D341Med (cell line): Measurements from ENCODE around the gene ANK3.
"Not testable (repeated sequence)": the region's sequence is repeated elsewhere in the genome, so short reads cannot be mapped to it uniquely, and the experiment has no call there.

ENCODE experiments used
- DNase-seq: peaks from one replicate; pipeline ENCODE4 v3.0.0; 2012; ENCODE audit warnings: low spot score

ANK3 gene

DNA sequence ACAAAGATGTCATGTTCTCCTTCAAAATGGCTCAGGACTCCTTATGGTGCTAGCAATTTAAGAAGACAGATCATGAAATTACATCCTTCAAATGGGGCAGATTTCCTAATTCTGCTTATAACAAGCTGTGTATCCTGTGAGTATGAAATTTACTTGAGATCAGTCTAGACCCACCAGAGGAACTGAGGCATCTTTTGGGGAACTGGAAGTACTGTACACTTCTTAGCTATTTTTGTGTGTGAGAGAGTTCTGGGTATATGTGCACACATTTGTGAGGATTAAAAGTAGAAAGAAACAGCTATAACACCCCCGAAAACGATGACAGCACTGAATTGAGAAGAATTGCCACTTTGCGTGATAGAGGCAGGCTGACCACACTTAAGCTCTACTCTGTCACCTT, 296.4 kb downstream of the ANK3 start:
- DNase-seq = no peak

DNA sequence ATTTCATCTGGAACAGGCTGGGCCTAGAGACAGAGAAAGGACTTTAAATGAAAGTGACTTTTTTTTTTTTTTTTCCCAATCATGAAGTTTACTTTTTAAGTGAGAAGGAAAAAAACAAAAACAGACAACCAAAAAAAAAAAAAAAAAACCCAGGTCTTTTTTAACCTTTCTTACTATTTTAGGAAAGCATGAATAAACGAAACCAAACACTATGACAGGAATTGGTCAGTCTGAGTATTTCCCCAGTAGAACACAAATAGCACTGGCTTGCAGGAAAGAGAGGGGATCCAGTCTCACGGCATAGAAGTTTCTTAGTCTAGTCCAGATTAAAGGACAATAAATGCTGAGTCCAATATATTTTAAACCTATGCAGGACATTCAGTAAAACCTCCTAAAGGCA, 302.8 kb downstream of the ANK3 start:
- DNase-seq = no peak

DNA sequence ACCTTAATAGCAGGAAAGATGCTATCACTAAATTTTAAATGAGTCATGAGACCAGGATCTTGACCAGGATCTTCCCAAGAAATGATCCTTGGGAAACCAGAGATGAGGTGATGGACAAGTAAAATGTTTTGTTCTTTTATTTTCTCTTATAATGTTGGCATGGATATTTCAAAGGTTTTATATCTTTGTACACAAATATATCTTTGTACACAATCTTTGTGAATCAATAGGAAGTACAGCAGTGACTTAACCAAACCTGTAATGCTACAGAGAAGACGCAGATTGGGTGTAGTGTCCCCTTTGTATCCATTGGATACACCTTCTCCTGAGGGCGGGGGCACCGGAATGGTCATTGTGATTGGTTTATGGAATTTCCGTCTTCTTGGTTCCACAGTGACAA, 303.3 kb downstream of the ANK3 start:
- DNase-seq = no peak

DNA sequence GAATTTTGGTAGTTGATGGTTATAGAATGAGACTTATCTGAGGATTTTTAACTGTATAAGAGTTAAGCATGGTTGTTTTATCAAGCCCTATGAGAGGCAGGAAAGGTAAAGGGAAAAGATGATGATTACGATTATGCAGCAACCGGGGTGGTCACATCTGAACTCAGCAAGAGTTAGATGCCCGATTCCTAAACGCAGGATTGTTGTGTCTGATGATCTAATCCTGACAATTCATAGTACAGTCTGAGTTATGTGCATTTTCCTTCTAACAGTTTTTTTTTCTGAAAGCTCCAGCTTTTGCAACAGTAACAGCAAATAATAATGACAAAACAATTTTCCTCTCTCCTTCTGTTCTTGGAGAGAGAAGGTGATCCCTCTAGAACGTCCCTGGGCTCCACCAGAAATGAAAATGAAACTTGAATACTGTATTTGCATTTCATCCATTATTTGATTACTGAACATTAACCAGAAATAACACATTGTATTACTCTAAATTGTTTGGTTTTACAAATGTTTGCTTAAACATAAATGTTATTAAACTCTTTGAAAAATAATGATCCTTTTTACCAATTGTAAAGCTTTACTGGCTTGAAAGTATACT, 306.8 kb downstream of the ANK3 start:
- DNase-seq = no peak

DNA sequence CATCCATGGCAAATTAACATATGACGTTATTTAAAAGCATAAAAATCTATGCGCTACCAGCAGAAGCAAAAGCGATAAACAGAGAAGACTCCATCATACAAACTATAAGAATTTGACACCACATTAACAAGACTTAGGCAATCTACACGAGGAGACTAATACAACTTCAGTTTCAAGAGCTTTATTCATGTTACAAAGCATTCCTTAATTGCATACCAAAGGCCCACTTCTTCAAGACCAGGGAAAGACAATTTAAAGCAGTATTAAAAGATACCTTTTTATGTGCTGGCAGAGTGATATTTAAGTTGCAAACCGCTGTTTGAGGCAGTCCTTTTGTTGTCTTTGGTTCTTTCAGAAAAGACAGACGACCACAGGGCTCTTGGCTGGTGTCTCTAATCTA, 307.3 kb downstream of the ANK3 start:
- no peak for DNase-seq

DNA sequence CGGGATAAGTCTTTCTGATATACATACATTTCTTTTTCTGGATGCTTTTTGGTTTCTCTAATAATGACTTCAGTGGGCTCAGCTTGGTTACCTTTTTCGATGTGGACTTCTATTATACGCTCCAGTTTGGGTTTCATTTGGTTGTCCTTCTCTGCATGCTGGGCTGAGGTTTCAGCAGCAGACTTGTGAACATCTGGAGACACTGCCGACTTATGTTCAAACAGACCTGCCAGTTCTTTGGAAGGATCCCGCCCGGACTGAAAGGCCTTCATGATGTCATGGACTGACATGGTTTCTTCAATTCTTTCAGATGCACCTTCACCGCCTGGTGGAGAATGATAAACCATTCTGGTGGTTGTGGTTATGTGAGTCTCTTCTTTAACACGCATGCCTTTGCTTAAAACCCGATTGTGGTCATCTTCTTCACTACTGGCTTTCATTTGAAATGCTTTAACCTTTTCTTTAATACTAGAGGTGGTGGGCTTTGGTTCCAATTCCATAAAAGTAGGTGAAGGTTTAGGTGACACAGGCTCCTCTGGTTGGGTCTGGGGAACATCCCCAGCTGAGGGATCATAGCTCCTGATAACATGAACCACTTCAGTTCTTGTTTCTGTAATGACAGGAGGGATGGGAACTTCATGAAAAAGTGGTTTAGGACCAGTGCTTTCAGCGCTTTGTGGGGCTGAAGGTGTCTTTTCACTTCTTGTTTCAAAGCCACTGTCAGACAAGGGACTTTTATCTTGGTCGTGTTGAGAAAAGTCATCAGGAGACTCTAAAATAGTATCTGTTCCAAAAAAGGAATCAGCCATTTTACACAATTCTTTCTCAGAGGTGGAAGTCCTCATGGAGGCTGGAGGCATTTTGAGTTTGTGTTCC, 315.7 kb downstream of the ANK3 start:
- no peak for DNase-seq

DNA sequence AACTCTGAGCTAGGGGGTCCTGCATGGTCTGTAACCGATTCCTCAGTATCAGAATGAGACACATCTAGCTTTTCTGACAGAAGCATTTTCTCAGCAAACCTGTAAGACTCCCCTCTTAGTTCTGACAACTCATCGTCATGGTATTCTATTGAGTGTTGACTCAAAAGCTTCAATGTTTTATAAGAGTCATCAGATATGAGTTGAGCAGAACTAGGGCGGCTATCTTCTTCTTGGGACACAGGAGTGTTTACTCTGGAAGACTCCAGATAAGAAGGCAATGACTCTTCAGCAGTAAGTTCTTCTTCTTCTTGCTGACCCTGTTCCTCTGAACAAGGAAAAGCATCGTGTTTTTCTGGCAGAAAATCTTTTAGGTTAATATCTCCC, 316.3 kb downstream of the ANK3 start:
- no peak for DNase-seq

DNA sequence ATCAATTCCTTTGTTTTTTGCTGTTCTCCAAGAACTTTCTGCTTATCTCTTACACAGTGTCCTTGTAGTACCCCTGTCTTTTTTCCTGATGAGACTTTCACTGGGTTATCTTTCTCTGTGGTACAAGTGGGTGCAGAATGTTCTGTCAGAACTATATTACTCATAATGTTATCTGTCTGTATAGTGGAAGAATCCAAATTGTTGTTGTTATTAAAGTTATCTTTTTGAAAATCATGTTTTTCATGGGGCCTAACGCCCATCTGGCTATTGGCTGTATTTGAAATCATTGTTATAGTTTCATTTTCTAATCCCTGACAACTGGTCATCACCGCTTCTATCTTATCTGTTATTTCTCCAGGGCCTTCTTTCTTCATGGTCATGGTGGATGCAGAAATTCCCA, 320.4 kb downstream of the ANK3 start:
- no peak for DNase-seq

DNA sequence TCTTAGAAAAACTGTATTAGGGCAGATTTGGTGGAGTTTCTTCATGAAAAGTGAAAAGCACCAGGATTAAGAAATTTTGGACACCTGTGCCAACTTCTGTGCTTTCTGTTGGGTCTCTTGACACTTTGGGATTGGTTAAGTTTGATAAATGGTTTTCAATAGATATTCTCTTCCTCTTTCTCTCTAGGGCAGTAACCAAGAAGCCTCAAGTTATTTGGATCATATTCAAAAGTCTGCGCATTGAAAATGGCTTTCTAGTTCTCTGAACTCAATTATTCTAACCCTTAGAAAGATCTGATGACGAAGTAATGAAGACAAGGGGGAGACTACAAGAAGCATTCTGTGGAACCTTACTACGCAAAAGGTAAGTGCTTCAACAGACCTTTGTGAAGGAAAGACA, 339.3 kb downstream of the ANK3 start:
- no peak for DNase-seq

DNA sequence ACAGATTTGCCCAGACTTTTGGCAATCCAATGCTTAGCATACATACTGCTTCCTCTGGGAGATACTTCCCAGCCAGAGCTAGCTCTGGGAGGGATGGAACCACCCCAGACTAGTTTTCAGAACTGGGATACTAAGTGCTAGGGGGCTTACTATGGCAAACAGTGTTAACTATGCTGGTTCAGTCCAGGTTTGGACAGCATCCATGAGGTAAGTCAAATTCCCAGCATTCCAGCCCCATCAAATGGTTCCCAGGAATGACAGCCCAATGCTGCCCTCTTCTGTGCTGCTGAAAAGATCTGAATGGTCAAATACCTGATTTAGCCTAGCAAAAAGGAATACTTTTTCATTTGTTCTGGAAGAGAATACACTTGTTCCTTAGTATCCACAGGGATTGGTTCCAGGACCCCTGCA, 341.6 kb downstream of the ANK3 start:
- peak; percentile 54 for DNase-seq

DNA sequence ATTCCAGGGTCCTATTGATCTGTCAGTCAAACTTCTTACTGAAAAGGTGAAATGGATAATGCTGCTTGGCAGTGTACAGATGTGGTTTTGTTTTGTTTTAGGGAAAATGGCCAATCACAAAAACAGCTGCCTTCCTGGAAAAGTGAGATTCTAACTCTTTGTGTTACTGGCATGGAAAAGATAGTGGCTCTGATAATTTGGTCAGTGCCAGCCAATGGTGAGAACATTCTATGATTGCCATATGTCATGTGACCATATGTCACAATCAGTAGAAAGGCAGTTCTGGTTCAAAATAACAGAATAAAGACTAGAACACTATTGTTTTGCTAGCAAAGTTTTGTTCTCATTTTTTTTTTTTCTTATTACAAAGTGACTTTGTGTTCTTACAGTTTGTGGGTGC, 344.1 kb downstream of the ANK3 start:
- no peak for DNase-seq

DNA sequence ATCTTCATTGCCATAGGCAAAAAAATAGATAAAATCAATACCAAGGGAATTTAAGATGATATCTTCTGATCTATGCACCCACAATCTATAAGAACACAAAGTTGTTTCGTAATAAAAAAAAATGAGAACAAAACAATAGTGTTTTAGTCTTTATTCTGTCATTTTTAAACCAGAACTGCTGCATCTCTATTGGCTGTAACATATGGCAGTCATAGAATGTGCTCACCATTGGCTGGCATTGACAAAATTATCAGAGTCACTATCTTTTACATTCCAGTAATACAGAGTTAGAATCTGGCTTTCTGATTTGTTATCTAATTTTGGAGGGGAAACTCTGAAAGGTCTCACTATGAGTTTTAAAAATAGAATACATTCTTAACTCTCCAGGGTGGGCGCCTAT, 344.7 kb downstream of the ANK3 start:
- no peak for DNase-seq

DNA sequence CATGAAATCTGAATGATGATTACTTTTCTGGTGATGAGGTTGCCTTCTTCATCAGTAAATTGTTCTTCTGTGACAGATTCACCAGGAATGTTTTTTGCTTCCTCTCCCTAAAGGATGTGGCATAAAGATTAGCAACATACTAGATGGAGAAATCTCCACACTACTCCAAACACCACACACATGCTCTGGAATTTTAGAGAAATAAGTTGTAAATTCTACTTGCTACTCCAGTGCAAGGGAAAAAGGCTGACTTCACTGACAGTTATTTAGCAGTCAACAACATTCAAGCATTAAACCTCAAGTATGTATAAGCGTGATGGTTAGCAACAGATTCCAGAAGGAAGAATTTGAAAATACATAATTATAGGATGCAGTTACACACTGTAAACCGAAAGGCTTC, 345.4 kb downstream of the ANK3 start:
- DNase-seq = no peak

DNA sequence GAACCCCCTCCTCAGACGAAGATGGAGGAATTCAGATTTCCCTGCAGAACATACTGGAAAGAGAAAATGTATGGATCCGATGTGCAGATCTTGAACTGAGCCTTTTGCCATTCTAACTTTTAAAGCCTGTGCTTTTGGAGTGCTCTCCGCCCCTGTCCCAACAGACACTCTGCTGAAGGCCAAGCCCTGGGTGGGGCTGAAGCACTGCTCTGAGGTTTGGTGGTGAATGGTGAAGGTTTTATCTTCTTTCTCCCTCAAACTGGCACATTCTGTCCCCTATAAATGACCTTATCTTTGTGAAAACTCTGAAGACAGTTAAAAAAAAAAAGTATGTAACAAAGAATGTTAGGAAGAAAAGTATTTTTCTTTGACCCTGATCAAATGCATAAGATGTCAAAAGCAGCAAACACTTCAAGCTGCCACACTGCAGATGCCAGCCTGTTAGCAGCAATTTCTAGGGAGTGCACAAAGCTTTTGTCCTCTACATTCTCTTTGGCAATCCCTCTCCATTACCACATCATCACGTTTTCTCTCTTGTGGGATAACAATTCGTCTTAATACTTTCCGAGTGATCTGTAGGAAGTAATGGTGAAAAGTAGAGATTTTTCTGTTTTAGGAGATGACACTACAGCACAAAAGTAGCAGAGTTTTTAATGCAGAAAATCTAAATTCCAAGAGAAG, 346.0 kb downstream of the ANK3 start:
- no peak for DNase-seq

DNA sequence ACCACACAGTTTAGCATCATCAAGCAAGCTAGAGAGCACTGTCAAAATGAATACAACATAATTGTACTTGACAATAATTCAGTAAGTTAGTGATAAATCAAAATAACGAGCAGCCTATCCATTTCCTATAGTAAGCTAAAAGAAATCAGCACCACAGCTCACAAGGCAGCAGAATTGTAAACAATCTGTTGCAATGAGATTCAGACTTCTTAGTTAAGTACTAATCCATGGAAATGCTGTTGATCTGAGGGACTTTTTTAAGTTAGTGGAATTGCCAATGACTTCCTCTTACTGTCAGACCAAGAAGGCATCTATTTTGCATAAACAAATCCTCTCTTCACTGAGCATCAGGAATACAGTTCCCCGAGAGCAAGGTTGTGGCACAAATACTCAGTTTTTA, 346.8 kb downstream of the ANK3 start:
- DNase-seq = no peak

DNA sequence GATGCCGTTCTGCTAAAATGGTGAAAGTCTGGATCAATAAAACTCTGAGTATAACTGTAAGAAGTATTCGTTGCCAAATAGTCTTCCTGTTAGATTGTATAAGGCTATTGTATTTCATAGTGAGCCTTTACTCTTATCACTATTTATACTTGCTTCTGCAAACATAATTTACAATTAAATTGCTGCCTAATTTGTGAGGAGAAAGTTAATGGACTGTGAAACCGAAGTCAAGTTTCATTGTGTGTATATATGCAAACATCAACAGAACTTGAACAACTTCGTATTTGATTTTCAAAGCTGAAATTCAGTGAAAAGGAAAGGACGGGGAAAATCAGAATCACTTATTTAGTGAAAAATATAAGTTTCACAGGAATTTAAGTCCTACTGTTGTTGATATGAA, 347.4 kb downstream of the ANK3 start:
- no peak for DNase-seq

DNA sequence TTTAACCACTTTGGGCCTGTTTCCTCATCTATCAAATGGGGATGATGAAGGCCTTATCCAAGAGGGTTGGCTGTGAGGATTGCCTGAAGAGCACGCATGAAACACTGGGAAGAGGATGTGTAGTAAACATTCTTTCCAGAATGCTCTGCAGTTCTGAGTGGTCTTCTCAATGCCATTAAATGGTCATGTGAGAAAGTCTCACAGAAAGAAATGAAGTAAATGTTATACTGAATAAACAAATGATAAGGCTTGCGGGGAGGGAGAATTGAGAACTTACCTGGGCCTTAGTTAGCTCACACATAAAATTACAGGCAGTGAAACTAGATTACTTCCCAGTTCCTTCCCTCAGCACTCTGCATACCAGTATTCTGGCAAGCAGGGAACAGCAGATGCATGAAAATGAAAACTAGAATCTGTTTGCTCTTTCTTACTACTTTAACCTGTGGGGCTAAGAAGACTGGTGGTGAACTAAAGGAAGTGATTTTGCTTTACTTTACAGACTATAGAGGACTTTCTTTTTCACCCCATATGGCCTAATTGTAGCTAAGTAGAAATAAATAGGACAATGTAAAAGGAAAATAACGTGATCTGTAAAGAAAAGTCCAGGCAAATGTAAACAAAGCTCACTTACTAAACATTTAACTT, 348.1 kb downstream of the ANK3 start:
- no peak for DNase-seq

DNA sequence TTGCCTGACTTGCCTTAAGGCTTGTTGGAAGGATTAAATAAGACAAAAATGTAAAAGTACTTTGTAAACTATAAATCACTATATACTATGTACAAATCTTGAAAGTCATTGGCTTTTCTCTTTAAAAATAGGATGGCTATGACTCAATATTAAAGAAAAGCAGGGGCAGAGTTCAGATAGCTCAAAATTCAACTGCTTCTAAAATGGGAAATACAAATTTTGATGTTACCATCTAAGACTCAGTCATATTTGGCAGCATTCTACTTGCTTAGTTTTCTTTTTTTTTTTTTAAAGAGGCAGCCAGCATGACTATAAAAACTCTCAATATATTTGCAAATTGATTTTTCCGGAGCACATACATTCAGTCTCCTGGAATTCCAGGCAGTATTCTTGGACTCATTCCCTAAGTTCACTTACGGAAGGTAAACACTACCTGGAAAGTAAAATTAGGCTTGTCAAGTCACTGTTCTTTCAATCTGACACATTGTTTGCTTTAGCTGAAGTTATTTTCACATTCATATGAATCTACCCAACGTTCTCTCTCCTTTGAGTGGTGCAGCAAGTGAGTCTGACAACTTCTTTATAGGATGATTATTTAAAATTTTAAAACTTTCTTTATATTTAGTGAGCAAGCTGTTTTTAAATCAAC, 349.5 kb downstream of the ANK3 start:
- no peak for DNase-seq

DNA sequence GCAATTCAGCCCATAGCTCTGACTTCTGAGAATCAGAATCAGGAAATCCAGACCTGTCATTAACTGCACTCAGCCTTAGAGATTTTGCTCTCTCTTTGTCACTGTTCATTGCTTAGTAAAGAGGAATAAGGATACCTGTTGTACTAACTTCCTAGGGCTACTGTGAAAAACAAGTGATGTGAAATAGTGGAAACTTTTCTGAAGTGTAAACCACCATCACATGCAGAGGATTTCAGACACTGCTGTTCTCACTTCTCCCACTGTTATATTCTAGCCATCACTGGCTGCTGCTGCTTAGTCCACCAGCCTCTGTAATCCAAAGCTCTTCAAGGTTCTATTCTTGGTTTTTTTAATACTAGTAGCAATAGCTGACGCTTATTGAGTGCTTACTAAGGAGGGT, 353.7 kb downstream of the ANK3 start:
- DNase-seq = no peak

DNA sequence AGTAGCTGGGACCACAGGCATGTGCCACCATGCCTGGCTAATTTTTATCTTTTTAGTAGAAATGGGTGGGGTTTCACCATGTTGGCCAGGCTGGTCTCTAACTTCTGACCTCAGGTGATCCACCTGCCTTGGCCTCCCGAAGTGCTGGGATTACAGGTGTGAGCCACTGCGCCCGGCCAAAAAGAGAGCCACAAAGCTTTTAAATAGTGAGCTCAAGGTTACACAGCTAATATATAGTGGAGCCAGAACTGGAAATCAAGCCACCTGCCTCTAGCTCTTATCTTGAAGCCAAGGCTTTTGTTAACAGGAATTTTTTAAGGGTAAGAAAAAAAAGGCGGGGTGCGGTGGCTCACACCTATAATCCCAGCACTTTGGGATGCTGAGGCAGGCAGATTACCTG, 354.3 kb downstream of the ANK3 start:
- DNase-seq = not testable (repeated sequence)

DNA sequence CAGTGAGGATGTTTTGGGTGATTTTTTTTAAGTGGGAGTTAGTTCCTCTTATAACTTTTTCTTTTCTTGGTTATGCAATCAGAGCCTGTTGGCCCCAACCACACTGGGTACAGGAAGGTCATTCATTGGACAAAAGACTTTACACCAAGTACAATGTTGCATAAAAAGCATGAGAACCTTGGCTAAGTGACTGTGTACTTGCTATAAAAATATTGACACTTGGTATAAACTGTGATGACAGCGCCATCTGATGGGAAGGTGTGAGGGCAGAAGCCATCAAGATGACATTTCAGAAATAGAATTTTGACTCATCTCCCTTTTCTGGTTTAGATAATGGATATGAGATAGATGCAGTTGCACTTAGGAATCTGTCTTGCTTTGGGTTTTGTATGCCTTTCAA, 357.0 kb downstream of the ANK3 start:
- DNase-seq = peak; percentile 77

DNA sequence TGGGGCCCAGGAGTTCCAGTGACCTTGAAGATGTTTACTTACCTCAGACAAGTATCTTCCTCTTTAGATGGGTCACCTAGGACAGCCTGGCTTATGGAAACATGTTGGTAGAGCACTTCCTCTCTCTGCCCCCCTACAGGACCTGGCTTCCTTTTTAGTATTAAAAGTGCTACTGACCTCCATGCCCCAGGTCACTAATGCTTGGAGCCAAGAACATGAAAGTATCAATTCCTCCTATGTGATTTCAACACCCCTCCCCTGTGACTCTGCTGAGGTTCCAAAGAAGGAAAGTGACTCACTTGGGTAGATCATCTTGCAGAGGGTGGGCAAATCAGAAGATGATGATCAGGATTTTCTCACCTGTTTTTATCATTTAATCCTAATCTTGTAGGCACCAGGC, 358.0 kb downstream of the ANK3 start:
- DNase-seq = no peak
